Measurements from ENCODE around the gene LRRK2.

Gene LRRK2

GRCh38 chr12:40343124-40343523, 118.3 kb downstream of the LRRK2 start:
- POLR2A ChIA-PET = no interaction called here
- TF ChIP-seq CTCF (IDR thresholded peaks at IDR 0.05; ENCODE audit: insufficient read depth, low read length, missing control alignments) = no peak
- DNase-seq (ENCODE audit: low read depth, low spot score) = no peak
- no peak overlapping the region for H3K4me3 ChIP-seq (ENCODE audit: low read depth, low read length)
- CTCF ChIA-PET = no interaction called here

GRCh38 chr12:40344312-40344711, 119.5 kb downstream of the LRRK2 start:
- CTCF ChIA-PET = no interaction called here
- POLR2A ChIA-PET = no interaction called here

GRCh38 chr12:40351976-40352375, 127.2 kb downstream of the LRRK2 start:
- POLR2A ChIA-PET = no interaction called here
- CTCF ChIA-PET = no interaction called here
- TF ChIP-seq CTCF (IDR thresholded peaks at IDR 0.05; ENCODE audit: insufficient read depth, low read length, missing control alignments) = no peak
- no peak overlapping the region for H3K4me3 ChIP-seq (ENCODE audit: low read depth, low read length)
- no peak for DNase-seq (ENCODE audit: low read depth, low spot score)

More at GRCh38 chr12:40344312-40344711, 119.5 kb downstream of the LRRK2 start:
- no peak for DNase-seq (ENCODE audit: low read depth, low spot score)
- no peak for TF ChIP-seq CTCF (IDR thresholded peaks at IDR 0.05; ENCODE audit: insufficient read depth, low read length, missing control alignments)
- no peak overlapping the region for H3K4me3 ChIP-seq (ENCODE audit: low read depth, low read length)

- no peak overlapping the region for H3K4me3 ChIP-seq (ENCODE audit: low read depth, low read length)
- ChIA-PET CTCF (no interaction called here), POLR2A (no interaction called here)
- TF ChIP-seq CTCF (IDR thresholded peaks at IDR 0.05; ENCODE audit: insufficient read depth, low read length, missing control alignments) = no peak
- no peak for DNase-seq (ENCODE audit: low read depth, low spot score)
Observed at GRCh38 chr12:40375076-40375475, 150.3 kb downstream of the LRRK2 start.

GRCh38 chr12:40376533-40377267, 151.9 kb downstream of the LRRK2 start:
- ChIA-PET CTCF (no interaction called here), POLR2A (no interaction called here)
- no peak overlapping the region for H3K4me3 ChIP-seq (ENCODE audit: low read depth, low read length)
- no peak for DNase-seq (ENCODE audit: low read depth, low spot score)
- no peak for TF ChIP-seq CTCF (IDR thresholded peaks at IDR 0.05; ENCODE audit: insufficient read depth, low read length, missing control alignments)

GRCh38 chr12:40378691-40379090, 153.9 kb downstream of the LRRK2 start:
- no peak for TF ChIP-seq CTCF (IDR thresholded peaks at IDR 0.05; ENCODE audit: insufficient read depth, low read length, missing control alignments)
- no peak for DNase-seq (ENCODE audit: low read depth, low spot score)
- ChIA-PET CTCF (no interaction called here), POLR2A (no interaction called here)
- no peak overlapping the region for H3K4me3 ChIP-seq (ENCODE audit: low read depth, low read length)

Measured in AG04449 (cell line).